NCI-H2107 (cell line): ENCODE data around the gene C1QA.
"Not testable (repeated sequence)": the region's sequence is repeated elsewhere in the genome, so short reads cannot be mapped to it uniquely, and the experiment has no call there.

ENCODE experiments used
- DNase-seq: peaks from one replicate; lab custom pipeline; 2025; lab: John Stamatoyannopoulos, UW

C1QA gene

GRCh38 chr1:22673486-22674409, 37.3 kb downstream of the C1QA start:
- DNase-seq = peak; percentile 12

- no peak for DNase-seq
Observed at GRCh38 chr1:22674410-22674749, 38.0 kb downstream of the C1QA start.

GRCh38 chr1:22676151-22676550, 39.7 kb downstream of the C1QA start:
- not testable (repeated sequence) for DNase-seq

GRCh38 chr1:22676916-22677583, 40.6 kb downstream of the C1QA start:
- no peak for DNase-seq

GRCh38 chr1:22677931-22678896, 41.8 kb downstream of the C1QA start:
- no peak for DNase-seq

GRCh38 chr1:22680726-22681125, 44.3 kb downstream of the C1QA start:
- DNase-seq = no peak

- no peak for DNase-seq
Observed at GRCh38 chr1:22681556-22682276, 45.3 kb downstream of the C1QA start.

- DNase-seq = no peak
Observed at GRCh38 chr1:22683547-22683946, 47.1 kb downstream of the C1QA start.

GRCh38 chr1:22685591-22686059, 49.2 kb downstream of the C1QA start:
- no peak for DNase-seq

- no peak for DNase-seq
Observed at GRCh38 chr1:22687191-22687590, 50.8 kb downstream of the C1QA start.

- DNase-seq = no peak
Observed at GRCh38 chr1:22688466-22688865, 52.0 kb downstream of the C1QA start.
